Measurements from ENCODE around the gene PLCB1.

DNA sequence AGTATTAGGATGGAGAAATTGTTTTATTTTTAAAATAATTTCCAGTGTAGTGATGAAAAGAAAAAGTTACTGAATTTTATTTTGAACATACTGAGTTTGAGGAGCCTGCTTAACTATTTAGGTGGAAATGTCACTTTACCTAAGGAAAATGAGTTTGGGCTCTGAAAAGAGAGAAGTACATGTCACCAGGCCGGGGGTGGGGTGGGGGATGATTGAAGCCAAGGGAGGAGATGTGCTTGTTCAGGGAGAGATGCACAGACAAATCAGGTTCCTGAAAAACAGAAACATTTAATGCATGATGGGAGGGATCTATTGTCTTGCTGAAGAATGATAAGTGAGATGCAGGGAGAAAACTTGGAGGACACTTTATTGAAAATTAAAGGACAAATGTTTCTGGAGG lies 71.3 kb downstream of the PLCB1 start:
- TF ChIP-seq, protein P1, sequence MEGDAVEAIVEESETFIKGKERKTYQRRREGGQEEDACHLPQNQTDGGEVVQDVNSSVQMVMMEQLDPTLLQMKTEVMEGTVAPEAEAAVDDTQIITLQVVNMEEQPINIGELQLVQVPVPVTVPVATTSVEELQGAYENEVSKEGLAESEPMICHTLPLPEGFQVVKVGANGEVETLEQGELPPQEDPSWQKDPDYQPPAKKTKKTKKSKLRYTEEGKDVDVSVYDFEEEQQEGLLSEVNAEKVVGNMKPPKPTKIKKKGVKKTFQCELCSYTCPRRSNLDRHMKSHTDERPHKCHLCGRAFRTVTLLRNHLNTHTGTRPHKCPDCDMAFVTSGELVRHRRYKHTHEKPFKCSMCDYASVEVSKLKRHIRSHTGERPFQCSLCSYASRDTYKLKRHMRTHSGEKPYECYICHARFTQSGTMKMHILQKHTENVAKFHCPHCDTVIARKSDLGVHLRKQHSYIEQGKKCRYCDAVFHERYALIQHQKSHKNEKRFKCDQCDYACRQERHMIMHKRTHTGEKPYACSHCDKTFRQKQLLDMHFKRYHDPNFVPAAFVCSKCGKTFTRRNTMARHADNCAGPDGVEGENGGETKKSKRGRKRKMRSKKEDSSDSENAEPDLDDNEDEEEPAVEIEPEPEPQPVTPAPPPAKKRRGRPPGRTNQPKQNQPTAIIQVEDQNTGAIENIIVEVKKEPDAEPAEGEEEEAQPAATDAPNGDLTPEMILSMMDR (conservative IDR thresholded peaks at IDR 0.05; ENCODE audit: low read depth, low read length): no peak
- no peak for TF ChIP-seq EZH2 (IDR thresholded peaks at IDR 0.05; ENCODE audit: borderline replicate concordance, low read depth, low read length, poor library complexity, severe bottlenecking)
